UCSD-AML1 (cell line): ENCODE measurements around the gene NTRK2.
"Not testable (repeated sequence)": the region's sequence is repeated elsewhere in the genome, so short reads cannot be mapped to it uniquely, and the experiment has no call there.

Experiments used
- DNase-seq: peaks from one replicate; lab custom pipeline; 2025; ENCODE audit not compliant: unreplicated experiment; lab: John Stamatoyannopoulos, UW

Gene NTRK2

DNA sequence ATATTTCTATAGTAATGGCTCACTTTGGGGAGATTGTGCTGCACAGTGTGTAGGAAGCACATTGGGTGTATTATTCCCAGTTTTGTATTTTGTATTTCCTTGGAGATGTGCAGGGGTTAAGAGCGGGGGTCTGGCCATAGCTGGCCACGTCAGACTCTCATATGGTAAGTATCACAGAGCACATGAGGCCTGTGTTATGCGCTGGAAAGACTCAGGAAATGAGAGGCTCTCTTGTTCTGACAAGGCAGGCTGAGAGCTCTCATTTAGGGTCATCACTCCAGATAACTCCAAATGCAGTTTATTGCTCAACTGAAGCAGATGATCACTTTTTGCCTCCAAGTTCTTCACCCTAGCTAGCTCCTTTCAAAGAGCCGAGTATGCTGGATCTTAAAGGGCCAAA, 205.7 kb downstream of the NTRK2 start:
- no peak for DNase-seq

DNA sequence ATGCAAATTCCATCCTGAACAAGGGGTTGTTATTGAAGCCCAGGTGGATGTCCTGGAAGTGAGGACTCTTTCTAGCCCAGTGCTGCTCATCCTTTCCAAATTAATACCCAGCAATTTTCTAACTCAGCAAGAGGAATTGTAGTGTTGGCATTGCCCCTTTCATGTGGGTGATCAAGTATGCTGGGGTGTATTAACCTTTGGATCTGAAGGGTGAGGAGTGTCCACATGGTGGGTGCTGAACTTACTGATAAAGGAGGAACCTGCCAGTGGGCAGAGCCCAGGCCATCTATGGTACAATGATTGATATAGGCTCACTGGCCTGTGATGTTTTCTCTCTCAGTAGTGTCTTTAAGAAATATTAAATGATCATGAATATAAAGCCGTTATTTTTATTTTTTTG, 210.1 kb downstream of the NTRK2 start:
- DNase-seq, result no peak

DNA sequence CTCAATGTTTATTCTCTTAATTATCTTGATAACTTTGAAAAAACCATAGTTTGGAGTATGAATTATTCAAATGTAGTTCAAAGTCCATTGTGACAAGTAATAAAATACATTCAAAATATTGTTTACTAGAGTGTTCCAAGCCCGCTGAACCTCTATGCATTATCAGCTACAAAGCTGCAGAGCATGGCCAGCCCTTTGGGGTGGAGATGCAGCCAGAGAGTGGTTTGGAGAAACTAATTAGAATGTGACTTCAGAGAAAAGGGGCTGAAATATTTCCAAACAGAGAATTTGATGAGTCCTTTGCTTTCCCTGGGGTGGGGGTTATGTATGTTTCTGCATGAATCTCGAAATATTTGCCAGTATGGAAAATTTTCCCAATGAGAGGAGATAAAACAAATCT, 211.3 kb downstream of the NTRK2 start:
- DNase-seq, result no peak

GRCh38 chr9:84886866-84887265, 217.3 kb downstream of the NTRK2 start:
- no peak for DNase-seq

GRCh38 chr9:84891924-84892323, 222.4 kb downstream of the NTRK2 start:
- no peak for DNase-seq

- no peak for DNase-seq
Observed at GRCh38 chr9:84893419-84894128, 224.0 kb downstream of the NTRK2 start.

GRCh38 chr9:84894859-84895258, 225.3 kb downstream of the NTRK2 start:
- no peak for DNase-seq

GRCh38 chr9:84897362-84898094, 228.0 kb downstream of the NTRK2 start:
- no peak for DNase-seq

DNA sequence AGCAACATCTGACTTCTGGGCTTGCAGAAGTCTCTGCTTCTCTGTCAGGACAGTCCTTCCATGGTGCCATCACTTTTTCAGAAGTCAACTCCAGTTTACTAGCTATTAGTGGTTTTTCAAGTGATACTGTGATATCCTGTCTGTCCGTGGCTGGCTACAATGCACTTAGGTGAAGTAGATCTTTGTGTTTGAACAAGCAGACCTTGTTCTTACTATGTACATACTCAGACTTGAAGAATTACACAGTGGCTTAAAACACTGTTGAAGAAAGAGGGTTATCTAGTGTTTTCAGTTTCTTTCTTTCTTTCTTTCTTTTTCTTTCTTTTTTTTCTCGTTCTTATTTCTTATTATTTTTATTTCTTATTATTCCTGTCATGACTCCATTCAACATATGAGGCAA, 228.7 kb downstream of the NTRK2 start:
- DNase-seq, result no peak

GRCh38 chr9:84898618-84899017, 229.1 kb downstream of the NTRK2 start:
- DNase-seq, result not testable (repeated sequence)

DNA sequence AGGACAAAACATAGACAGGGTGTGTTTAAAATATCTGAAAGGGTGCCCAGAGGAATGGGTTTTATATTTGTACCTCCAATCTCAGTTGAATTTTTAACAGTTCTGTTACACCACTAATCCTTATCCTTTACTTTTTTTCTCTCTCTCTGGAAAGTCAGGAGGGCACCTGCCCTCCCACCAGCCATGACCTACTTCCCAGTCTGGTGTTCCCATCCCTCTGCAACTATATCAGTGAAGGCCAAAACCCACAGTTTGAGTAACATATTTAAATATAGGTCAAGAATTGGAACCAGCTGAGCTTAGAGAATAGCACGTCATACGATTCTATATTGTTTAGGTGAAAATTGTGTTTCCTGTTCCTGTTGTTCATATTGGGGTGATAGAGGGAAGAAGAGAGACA, 229.8 kb downstream of the NTRK2 start:
- no peak for DNase-seq

GRCh38 chr9:84900421-84900820, 230.9 kb downstream of the NTRK2 start:
- no peak for DNase-seq

DNA sequence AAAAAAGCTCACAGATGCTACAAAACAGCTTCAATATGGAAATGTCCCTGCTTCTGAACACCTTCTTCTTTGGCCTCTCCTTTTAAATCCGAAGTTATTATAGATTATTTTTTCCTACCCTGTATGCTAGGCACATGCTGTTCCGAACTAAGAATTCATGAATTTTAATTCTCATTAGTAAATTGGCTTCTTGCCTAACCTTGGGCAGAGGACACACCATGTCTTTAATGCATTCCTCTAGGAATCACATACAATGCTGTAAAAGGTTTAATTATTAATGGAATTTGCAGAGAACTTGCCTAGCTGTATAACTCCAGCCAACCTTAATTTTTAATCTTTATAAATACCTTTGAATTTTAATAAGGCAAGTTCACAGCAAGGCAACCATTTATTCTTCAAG, 234.4 kb downstream of the NTRK2 start:
- DNase-seq, result no peak

DNA sequence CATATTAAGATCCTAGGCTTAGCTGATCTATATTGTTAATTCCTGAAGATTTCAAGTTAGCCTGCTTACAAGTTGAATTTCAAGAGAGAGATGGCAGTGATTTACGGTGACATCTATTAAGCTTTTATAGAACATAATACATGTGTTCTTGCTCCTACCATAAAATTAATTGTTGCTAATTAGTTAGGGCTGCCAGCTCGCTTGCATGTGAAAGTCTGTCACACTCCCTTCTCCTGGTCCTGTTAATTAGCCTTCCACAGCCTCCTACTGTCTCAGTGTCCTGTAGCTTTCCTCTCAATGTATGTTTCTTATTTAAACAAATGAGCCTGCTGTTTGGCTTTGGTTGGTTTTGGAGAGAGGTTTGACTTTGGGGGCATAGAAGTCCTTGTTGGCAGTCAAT, 247.2 kb downstream of the NTRK2 start:
- DNase-seq, result no peak

DNA sequence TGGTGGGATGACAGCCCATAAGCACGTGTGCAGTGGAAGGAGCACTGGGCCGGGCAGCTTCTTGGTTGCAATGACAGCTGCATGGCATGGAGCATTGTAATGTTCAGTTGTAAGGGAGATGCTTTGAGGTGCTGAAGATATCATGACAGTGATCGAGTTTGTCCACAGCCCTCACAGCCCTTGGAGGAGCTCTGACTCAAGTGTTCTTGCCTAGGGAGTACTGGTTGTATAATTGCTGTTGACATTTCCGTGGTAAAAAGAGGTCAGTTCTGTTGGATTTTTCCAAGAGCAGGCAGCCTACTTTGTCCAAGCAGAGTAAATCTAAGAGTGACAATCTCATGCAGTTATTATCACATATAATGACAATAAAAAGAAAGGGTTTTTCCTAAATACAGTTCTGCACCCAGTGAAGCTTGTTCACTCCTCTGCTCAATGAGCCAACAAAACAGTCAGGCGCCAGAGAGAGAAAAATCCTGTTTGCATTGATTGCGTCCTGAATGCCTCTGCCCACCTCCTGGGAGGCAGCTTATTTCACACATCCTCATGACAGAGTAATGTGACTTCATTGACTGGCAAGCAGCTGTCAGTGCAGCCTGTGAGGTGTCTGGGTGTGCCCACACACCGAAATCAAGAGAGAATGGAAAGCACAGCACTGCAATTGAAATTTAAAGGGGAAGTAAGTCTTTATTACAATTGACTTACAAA, 248.0 kb downstream of the NTRK2 start:
- DNase-seq, result no peak

GRCh38 chr9:84919440-84919839, 249.9 kb downstream of the NTRK2 start:
- no peak for DNase-seq

- DNase-seq, result no peak
Observed at GRCh38 chr9:84921175-84921574, 251.6 kb downstream of the NTRK2 start.

GRCh38 chr9:84922051-84922450, 252.5 kb downstream of the NTRK2 start:
- no peak for DNase-seq

- DNase-seq, result no peak
Observed at GRCh38 chr9:84924266-84924665, 254.7 kb downstream of the NTRK2 start.

DNA sequence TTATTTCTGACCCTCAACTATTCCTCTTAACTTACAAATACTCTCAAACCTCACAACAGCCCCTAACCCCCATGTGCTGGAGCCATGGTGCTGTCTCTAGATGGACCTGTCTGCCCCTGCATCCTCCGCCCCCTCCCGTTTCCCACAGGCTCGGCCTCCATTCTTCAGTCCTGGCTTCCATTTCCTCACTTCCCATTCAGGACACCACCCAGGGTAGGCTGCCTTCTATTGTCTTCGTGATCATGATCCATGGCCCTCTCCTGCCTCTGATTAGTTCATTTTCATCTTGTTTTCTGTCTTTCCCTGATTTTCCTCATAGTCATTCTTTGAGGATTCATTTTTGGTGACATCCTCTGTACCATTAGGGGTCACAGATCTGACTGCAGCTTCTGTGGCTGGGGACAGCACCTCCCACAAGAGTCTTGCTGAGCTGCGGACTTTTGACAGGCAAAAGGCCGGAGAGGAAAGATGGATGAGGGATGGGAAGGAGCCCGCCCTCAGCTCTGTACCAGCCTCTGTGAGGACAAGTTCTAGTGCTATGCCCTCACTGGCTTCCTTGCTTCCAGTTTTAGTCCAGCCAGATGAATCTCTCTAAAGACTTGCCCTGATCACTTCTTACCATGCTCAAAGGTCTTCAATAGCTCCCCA, 255.8 kb downstream of the NTRK2 start:
- DNase-seq, result no peak

- DNase-seq, result no peak
Observed at GRCh38 chr9:84926793-84927192, 257.3 kb downstream of the NTRK2 start.

DNA sequence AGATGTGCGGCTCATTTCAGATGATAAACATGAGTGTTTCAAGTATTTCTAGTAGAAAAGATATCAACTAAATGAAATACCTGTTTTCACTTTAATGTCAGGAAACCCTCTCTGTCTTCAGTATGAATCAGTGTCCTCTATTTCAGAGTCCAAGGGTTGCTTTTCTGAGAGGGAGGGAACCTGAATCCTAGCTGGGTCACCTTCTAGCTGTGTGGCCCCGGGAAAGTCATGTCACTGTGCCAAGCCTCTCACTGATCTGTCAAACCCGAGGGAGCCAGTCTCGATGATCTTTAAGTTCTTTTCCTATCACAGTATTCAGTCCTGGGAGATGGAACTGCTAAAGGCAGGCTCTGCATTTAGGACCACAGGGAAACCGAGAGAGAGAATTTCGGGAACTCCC, 258.9 kb downstream of the NTRK2 start:
- no peak for DNase-seq
